ENCODE data around the gene NME3.

The NME3 gene

GRCh38 chr16:1779741-1780676 lies 8.7 kb upstream of the NME3 start:
- no peak for DNase-seq

GRCh38 chr16:1779234-1779701 lies 7.9 kb upstream of the NME3 start:
- DNase-seq: no peak

- DNase-seq: no peak
Measured at GRCh38 chr16:1778200-1779179, 7.1 kb upstream of the NME3 start.

GRCh38 chr16:1777375-1778199 lies 6.2 kb upstream of the NME3 start:
- no peak for DNase-seq

- no peak for DNase-seq
Measured at GRCh38 chr16:1776991-1777374, 5.6 kb upstream of the NME3 start.

GRCh38 chr16:1776672-1776955 lies 5.3 kb upstream of the NME3 start:
- no peak for DNase-seq

GRCh38 chr16:1775846-1776671 lies 4.7 kb upstream of the NME3 start:
- DNase-seq: no peak

GRCh38 chr16:1775006-1775845 lies 3.9 kb upstream of the NME3 start:
- DNase-seq: no peak

- no peak for DNase-seq
Measured at GRCh38 chr16:1774448-1774780, 3.1 kb upstream of the NME3 start.

GRCh38 chr16:1773703-1774447 lies 2.5 kb upstream of the NME3 start:
- peak; percentile 40 for DNase-seq

- peak; percentile 84 for DNase-seq
Measured at GRCh38 chr16:1772908-1773702, 1.8 kb upstream of the NME3 start, which contains the start of gene MRPS34. MRPS34 (minus strand) TSS chr16:1773134; CDS start chr16:1773119, 15 bp downstream.

- DNase-seq: peak; percentile 52
Measured at GRCh38 chr16:1772362-1772907, 1.1 kb upstream of the NME3 start, which contains the start of gene EME2. EME2 (plus strand) TSS chr16:1772810; CDS start chr16:1773228, 418 bp downstream.

GRCh38 chr16:1771864-1772361 lies 570 bp upstream of the NME3 start:
- no peak for DNase-seq

GRCh38 chr16:1770328-1771187 lies 785 bp downstream of the NME3 start:
- DNase-seq: peak; percentile 45

GRCh38 chr16:1769402-1770300 lies 1.7 kb downstream of the NME3 start:
- DNase-seq: no peak

GRCh38 chr16:1768767-1769401 lies 2.5 kb downstream of the NME3 start:
- DNase-seq: no peak

Data from EL (cell line).